ENCODE results near the gene GAD1.

DNA sequence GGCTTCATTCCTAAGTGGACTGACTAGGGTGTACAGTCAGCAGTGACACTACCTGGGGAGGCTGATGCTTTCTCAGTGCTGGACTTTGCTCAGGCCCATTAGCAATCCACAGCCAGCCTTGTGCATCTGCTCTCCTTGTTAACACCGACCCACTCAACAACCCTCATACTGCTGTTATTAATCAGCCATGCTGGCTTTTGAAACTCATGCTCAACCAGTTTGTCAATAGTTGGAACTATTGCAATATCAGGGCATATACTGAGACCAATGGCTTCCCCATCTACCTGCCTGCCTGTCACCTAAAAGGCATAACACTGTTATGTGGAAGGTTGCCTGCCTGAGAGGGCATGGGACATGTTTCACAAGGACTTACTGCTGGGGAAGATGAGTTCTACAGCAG is 39.4 kb downstream of the GAD1 start:
- TF ChIP-seq, protein P1, sequence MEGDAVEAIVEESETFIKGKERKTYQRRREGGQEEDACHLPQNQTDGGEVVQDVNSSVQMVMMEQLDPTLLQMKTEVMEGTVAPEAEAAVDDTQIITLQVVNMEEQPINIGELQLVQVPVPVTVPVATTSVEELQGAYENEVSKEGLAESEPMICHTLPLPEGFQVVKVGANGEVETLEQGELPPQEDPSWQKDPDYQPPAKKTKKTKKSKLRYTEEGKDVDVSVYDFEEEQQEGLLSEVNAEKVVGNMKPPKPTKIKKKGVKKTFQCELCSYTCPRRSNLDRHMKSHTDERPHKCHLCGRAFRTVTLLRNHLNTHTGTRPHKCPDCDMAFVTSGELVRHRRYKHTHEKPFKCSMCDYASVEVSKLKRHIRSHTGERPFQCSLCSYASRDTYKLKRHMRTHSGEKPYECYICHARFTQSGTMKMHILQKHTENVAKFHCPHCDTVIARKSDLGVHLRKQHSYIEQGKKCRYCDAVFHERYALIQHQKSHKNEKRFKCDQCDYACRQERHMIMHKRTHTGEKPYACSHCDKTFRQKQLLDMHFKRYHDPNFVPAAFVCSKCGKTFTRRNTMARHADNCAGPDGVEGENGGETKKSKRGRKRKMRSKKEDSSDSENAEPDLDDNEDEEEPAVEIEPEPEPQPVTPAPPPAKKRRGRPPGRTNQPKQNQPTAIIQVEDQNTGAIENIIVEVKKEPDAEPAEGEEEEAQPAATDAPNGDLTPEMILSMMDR (IDR thresholded peaks at IDR 0.05): no peak
- TF ChIP-seq POLR2A (IDR thresholded peaks at IDR 0.05): no peak
